ENCODE results near the gene FREM1. TPM values are rescaled to one million over a fixed set of nuclear protein-coding genes. Genes with fewer than 3 reads are reported as not detected.

FREM1 gene
- polyA plus RNA-seq, 1 of the 3 experiments (the other 2 are of a cell fraction) = 0.26 TPM

DNA sequence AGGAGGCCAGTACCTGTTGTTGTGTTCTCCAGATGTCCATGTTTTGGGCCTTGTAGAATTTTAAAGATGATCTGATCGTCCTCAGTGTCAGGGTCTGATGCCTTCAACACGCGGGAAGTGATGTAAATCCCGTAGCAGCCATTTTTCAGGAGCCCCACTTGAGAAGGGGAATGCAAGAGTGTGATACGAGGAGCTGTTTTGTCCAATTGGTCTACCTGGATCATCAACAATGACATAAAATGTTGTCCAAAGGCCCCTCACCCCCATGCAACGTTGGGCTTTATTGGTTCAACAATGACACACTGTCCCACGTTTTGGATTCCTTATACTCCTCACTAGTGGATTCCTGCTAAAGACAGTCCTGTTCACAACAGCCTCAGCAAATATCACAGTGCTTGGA, 139.6 kb downstream of the FREM1 start (continued):
- TF ChIP-seq NFIC (IDR thresholded peaks at IDR 0.05; ENCODE audit: borderline replicate concordance) (no peak), RCOR1 (IDR thresholded peaks at IDR 0.05; ENCODE audit: low read length) (no peak)

DNA sequence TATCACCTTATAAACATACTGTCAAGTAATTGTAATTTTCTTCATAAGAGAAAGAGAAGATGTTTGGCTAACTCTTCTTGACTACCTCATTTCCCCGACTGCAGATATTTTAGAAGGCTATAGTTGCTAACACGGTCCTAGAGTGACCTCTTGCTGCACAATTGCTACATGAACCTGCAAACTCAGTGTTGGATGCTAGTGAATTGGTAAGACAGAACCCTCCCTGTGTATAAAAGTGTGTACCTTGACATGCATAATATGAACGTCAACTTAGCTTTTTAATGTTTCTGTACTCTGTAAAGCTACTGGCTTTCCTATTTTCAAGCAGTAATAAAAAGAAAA, 141.0 kb downstream of the FREM1 start:
- DNase-seq = no peak
- no peak overlapping the region for H3K27ac ChIP-seq (ENCODE audit: low read depth in 2 of 2, low read length in 1 of 2)
- no peaks in the 10 kb centered on the region for H3K79me2 ChIP-seq (ENCODE audit: insufficient read depth)
- H3K9ac ChIP-seq = no peak overlapping the region
- H3K9me3 ChIP-seq = no peaks in the 10 kb centered on the region
- no peaks in the 10 kb centered on the region for H3F3A ChIP-seq (replicated peaks; ENCODE audit: insufficient read depth)
- POLR2A ChIA-PET = interaction anchor here (1.1 kb wide), 1 partner anchor 76 kb away, joined by 3 read pairs; the partner anchor contains the start of gene ZDHHC21
- WGBS (ENCODE audit: low lambda C conversion rate) = 49% methylated on average over 3 of the region's 3 CpGs
- H3K4me1 ChIP-seq (ENCODE audit: control insufficient read depth in 1 of 2, insufficient read depth in 2 of 2, low read depth in 1 of 2, low read length in 1 of 2) = peaks cover 0 to 6% of the 10 kb centered on the region in 2 experiments; a peak in 1 of 4 replicates
- H2AFZ ChIP-seq (ENCODE audit: low read depth) = no peak overlapping the region
- no peaks in the 10 kb centered on the region for H3K27me3 ChIP-seq (ENCODE audit: insufficient read depth)
- no peak overlapping the region for H3K4me3 ChIP-seq (ENCODE audit: low read depth in 2 of 2, low read length in 1 of 2)
- CTCF ChIA-PET = interaction anchor here (0.7 to 3.6 kb wide), 47 partner anchors 8 to 1735 kb away, joined by 3 to 36 read pairs (median 4); partner anchors contain the start of gene ZDHHC21
- H3K36me3 ChIP-seq (replicated peaks in 1 of 2; ENCODE audit: control insufficient read depth in 1 of 2, insufficient read depth in 2 of 2, low read length in 1 of 2) = no peaks in the 10 kb centered on the region
- no peaks in the 10 kb centered on the region for H3K9me2 ChIP-seq
- no peak overlapping the region for H3K4me2 ChIP-seq
- no peaks in the 10 kb centered on the region for H4K20me1 ChIP-seq (ENCODE audit: insufficient read depth)
- TF ChIP-seq, protein P1, sequence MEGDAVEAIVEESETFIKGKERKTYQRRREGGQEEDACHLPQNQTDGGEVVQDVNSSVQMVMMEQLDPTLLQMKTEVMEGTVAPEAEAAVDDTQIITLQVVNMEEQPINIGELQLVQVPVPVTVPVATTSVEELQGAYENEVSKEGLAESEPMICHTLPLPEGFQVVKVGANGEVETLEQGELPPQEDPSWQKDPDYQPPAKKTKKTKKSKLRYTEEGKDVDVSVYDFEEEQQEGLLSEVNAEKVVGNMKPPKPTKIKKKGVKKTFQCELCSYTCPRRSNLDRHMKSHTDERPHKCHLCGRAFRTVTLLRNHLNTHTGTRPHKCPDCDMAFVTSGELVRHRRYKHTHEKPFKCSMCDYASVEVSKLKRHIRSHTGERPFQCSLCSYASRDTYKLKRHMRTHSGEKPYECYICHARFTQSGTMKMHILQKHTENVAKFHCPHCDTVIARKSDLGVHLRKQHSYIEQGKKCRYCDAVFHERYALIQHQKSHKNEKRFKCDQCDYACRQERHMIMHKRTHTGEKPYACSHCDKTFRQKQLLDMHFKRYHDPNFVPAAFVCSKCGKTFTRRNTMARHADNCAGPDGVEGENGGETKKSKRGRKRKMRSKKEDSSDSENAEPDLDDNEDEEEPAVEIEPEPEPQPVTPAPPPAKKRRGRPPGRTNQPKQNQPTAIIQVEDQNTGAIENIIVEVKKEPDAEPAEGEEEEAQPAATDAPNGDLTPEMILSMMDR (IDR thresholded peaks at IDR 0.05) = peak; percentile 18; the same call in 1 of the 2 replicates
- peak; percentile 64 for TF ChIP-seq RAD21 (IDR thresholded peaks at IDR 0.05; ENCODE audit: low read length)
- TF ChIP-seq EP300 (IDR thresholded peaks at IDR 0.05; ENCODE audit: borderline replicate concordance in 1 of 2, low read depth in 1 of 2, low read length in 1 of 2) = no peak

DNA sequence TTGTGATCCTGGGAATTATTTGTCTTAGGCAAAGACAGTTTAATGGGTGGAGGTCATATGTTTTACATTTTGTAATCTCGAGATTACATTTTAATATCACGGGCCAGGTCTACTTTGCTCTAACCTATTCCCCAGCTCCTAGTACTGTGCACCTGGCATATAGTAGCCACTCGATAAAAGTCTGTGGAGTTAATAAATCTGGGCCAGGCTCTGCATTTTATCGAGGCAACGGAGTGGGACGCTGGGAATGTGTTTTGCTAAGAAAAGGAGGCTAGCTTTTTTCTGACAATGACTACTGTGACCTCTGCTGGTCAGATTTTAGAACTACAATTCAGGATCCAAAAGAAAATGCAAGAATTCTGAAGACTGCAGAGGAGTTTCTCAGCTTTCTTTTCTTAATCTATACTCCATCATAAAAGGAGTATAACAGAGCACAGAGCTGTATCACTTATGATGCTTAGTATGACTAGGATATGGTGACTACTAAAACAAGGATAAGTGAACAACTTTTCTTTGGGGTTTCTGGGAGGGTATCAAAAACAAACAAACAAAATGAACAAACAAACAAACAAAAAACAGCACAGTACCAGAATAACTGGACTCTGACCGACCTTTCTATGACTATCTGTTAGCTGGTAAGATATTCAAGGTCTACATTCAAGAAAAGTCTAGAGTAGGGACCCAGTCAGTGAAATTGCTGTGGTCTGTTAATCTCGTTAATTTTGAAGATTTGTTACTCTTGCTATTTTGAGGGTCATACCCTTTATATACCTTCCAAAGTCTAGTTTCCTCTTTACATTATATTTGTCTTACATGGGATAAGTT, 141.6 kb downstream of the FREM1 start:
- peak; percentile 44 for DNase-seq
- Histone ChIP-seq H3K9me3 (no peaks in the 10 kb centered on the region), H3K9me2 (no peaks in the 10 kb centered on the region), H3F3A (replicated peaks; ENCODE audit: insufficient read depth) (no peaks in the 10 kb centered on the region), H4K20me1 (ENCODE audit: insufficient read depth) (no peaks in the 10 kb centered on the region), H3K27me3 (ENCODE audit: insufficient read depth) (no peaks in the 10 kb centered on the region), H3K9ac (no peak overlapping the region), H3K4me2 (0 out of 2 replicates have a peak overlapping the region, but pooled peaks have one; percentile 46), H3K4me1 (ENCODE audit: control insufficient read depth in 1 of 2, insufficient read depth in 2 of 2, low read depth in 1 of 2, low read length in 1 of 2) (peaks cover 0 to 6% of the 10 kb centered on the region in 2 experiments; a peak in 1 of 4 replicates), H3K27ac (ENCODE audit: low read depth in 2 of 2, low read length in 1 of 2) (no peak overlapping the region; a peak in 1 of 4 replicates), H3K4me3 (ENCODE audit: low read depth in 2 of 2, low read length in 1 of 2) (no peak overlapping the region; a peak in 1 of 4 replicates), H3K79me2 (ENCODE audit: insufficient read depth) (no peaks in the 10 kb centered on the region), H2AFZ (ENCODE audit: low read depth) (peak overlapping the region; percentile 41; the same call in 1 of the 2 replicates), H3K36me3 (replicated peaks in 1 of 2; ENCODE audit: control insufficient read depth in 1 of 2, insufficient read depth in 2 of 2, low read length in 1 of 2) (no peaks in the 10 kb centered on the region)
- ChIA-PET POLR2A (interaction anchor here (1.1 kb wide), 1 partner anchor 76 kb away, joined by 3 read pairs; the partner anchor contains the start of gene ZDHHC21), CTCF (interaction anchor here (0.6 to 3.6 kb wide), 49 partner anchors 8 to 1735 kb away, joined by 3 to 36 read pairs (median 4); partner anchors contain the start of gene ZDHHC21)
- WGBS (ENCODE audit: low lambda C conversion rate) = 22% methylated on average over 8 of the region's 8 CpGs
- peak; percentile 71 for TF ChIP-seq SMC3 (IDR thresholded peaks at IDR 0.05; ENCODE audit: low read depth, low read length)
- peak; percentile 88 for TF ChIP-seq RAD21 (IDR thresholded peaks at IDR 0.05; ENCODE audit: low read length)
- no peak for TF ChIP-seq TAF1 (IDR thresholded peaks at IDR 0.05; ENCODE audit: borderline replicate concordance, low read depth, low read length)
- peak; percentile 7; the same call in 1 of the 2 replicates for TF ChIP-seq RCOR1 (IDR thresholded peaks at IDR 0.05; ENCODE audit: low read length)
- TF ChIP-seq, protein P1 (IDR thresholded peaks at IDR 0.05) = peak; percentile 77
- TF ChIP-seq, protein P2, sequence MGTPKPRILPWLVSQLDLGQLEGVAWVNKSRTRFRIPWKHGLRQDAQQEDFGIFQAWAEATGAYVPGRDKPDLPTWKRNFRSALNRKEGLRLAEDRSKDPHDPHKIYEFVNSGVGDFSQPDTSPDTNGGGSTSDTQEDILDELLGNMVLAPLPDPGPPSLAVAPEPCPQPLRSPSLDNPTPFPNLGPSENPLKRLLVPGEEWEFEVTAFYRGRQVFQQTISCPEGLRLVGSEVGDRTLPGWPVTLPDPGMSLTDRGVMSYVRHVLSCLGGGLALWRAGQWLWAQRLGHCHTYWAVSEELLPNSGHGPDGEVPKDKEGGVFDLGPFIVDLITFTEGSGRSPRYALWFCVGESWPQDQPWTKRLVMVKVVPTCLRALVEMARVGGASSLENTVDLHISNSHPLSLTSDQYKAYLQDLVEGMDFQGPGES (IDR thresholded peaks at IDR 0.05; ENCODE audit: low read depth, low read length) = no peak
